ENCODE measurements around the gene SDK2.

The SDK2 gene

DNA sequence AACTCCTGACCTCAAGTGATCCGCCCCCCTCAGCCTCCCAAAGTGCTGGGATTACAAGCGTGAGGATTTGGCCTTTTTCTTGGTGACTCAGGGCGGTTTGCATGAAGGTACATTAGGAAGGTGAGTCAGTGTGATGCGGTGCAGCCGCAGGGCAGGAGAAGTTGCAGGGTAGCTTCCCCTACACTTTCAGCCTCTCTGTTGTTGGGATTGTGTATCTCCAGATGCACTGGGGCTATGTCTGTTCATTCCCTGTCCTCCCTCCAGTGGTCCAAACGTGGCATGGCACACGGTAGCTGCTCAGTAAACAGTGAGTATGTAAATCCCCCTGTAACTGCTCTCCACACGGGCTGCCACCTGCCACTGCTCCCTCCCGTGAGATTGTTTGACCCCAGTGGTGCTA lies 223.3 kb downstream of the SDK2 start:
- no peak for DNase-seq (ENCODE audit: low read depth)

DNA sequence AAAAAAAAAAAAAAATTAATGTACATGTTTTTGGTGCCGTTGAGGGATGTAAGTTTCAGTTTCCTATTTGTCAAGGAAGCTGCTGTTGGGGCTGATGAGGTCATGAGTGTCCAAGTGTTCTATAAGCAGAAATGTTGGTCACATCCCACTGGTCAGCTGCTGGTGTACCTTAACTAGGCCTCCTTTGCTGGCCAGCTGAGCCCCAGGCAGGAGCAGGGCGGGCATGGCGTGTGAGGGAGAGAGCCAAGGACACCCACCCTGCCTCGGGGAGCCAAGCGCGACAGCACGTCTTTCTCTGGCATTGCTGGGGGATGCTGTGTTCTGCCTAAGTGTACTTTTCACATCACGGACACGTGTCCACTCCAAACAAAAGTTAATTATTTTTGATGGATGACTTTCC lies 224.4 kb downstream of the SDK2 start:
- no peak for DNase-seq (ENCODE audit: low read depth)

DNA sequence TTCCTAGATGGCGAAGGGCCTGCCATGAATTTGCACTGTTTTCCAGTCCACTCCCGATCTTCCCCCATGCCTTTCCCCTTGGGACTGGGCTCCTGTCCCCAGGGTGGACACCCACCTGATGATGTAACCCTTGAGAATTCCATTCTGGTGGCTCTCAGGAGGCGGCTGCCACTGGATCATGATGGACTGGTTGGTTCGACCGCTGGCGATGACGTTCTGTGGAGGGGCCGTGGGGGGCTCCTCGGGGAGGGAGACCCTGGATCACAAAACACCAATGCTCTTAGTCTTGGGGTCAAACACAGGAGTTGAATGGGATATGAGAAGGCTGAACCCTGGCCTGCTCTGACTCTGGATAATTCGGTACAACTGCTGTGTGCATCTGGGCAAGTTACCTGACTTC lies 225.2 kb downstream of the SDK2 start:
- DNase-seq (ENCODE audit: low read depth): no peak

DNA sequence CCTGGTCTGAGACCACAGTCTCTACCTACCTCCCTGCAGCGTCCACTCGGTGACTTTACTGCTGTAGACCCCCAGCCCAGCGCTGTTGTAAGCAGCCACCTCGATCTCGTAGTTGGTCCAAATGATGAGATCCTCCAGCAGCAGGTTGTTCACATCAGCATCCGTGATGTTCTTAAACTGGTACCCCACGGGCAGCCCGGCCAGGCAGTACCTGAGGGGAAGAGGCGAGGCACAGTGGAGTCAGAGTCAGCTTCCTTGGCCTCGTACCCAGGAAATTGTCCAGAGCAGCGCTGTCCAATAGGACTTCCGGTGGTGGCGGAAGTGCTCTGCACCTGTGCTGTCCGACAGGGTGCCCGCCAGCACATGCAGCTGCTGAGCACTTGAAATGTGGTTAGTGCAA lies 228.5 kb downstream of the SDK2 start:
- no peak for DNase-seq (ENCODE audit: low read depth)

DNA sequence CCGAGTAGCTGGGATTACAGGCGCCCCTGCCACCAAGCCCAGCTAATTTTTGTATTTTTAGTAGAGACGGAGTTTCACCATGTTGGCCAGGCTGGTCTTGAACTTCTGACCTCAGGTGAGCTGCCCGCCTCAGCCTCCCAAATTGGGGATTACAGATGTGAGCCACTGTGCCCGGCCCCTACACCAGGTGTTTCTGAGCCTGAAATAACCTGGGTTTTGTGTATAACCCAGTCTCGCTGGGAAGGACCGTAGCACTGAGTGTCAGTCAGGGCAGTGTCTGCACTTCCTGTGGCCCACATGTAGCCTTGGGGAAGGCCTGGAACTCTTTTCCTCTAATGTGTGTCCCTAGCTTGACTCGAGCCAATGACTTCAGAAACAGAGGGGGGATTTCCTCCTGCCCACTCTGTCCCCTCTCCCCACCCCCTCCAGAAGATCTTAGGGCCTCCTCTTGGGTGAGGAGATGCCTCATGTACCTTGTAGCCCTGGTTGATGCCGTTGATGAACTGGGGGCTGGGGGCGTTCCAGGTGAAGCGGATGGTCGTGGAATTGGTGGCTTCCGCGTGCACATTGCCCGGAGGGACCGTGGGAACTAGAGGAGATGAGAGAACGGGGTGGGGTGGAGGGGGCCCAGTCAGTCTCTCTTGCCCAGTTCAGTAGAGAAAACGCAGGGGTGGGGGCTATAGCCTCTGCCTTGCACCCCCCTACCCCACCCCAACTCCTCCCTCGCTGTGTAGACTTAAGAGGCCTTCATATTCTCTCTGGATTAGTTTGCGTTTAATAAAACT lies 229.9 kb downstream of the SDK2 start:
- DNase-seq (ENCODE audit: low read depth): no peak

DNA sequence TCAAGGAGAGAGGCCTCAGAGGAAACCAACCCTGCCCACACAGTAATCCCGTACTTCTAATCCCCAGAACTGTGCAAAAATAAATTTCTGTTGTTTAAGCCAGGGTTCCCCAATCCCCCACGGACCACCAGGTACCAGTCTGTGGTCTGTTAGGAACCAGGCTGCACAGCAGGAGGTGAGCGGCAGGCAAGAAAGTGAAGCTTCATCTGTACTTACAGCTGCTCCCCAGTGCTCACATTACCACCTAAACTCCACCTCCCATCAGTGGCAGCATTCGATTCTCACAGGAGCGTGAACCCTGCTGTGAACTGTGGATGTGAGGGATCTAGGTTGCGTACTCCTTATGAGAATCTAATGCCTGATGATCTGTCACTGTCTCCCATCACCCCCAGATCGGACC lies 231.3 kb downstream of the SDK2 start:
- no peak for DNase-seq (ENCODE audit: low read depth)

DNA sequence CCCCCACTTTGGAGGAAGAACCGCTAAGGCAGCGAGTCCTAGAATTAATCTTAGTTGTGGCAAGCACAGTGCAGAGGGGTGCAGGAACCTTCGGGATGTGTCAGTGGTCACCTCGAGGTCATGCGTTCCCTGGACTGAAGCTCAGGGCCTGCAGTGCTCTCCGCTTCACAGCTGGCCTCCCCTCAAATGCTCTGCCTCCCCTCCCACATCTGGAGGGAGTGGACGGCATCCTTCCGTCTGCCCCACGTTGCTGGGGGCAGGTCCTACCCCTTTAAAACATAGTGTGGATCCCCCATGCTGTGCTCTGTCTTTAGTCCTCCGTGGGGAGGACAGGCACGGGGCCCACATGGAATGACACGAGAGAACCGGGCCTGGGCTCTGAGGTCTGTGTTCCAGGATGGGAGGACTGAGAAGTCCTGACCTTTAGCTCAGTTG lies 232.9 kb downstream of the SDK2 start:
- no peak for DNase-seq (ENCODE audit: low read depth)

DNA sequence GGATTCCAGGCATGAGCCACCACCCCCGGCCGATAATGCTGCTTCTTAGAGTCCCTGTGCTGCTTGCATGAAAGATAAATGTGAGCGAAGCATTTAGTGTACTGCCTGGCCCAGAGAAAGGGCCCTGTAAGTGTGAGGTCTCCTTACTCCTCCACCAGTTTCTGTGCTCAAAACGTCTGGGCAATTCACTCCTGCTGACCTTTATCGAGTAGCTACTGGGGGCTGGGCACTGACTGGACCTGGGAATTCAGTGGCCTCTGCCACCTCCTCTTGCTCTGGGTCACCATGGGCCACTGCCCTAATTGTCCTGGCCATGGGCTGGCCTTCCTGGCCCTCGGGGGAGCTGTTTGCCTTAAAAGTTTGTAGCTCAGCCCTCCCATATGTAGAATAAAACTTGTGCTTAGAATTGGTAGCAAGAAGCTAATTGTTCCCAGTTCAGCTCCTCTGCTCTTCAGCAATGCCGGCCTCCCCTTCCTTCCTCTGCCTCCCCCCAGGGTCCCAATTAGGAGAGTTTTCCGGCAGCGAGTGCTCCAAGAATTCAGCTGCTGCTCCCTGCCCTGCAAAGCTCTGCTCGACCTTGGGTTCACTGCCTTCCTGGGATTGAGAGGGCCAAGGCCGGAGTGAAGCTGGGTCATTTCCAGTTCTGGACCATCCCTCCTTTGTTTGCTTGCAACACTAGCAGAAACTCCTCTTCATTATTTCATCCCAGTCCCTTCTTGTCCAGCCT lies 233.5 kb downstream of the SDK2 start:
- no peak for DNase-seq (ENCODE audit: low read depth)

DNA sequence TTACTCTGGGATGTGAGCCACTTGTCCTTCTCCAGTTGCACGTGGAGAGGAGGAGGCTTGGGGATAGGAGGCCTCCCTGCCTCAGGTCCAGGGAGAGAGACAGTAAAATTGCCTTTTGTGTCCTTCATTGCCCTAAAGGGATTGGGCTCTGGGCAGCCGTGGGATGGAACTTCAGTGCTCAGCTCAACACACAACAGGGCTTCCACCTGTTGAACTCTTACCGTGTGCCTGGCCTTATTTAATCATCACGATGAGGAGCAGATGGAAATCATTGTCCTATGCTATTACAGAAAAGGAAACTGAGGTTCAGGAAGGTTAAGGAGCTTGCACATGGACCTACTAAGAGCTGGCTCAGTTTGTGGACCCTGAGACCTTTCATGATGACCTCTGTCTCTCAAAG lies 240.0 kb downstream of the SDK2 start:
- no peak for DNase-seq (ENCODE audit: low read depth)

DNA sequence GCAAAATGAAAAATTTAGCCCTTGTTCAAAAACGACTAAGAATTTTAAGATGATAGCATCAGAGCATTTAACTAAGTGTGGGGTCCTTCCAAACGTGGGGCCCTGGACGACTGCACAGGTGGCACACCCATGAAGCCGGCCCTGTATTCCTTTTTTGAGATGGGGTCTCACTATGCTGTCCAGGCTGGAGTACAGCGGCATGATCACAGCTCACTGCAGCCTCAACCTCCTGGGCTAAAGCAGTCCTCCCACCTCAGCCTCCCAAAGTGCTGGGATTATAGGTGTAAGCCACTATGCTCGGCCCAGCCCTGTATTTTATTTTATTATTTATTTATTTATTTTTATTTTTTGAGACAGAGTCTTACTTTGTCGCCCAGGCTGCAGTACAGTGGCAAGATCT lies 241.8 kb downstream of the SDK2 start:
- no peak for DNase-seq (ENCODE audit: low read depth)

DNA sequence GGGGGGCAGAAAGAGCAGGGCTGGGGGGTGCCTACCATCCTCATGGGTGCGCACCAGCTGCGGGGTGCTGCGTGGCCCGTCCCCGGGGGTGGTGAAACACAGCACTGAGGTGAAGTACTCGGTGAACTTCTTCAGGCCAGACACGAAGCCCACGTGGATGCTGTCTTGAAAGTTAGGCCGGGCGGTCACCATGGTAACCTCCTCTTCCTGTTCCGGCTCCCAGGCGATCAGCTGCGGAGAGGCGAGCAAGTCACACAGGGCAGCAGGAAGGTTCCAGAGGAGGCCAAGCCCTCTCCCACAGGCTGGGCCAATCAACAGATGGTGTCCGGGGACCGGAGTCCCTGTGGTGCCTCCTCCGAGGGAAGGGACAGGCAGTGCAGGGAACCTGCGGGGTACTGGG lies 242.3 kb downstream of the SDK2 start:
- no peak for DNase-seq (ENCODE audit: low read depth)

DNA sequence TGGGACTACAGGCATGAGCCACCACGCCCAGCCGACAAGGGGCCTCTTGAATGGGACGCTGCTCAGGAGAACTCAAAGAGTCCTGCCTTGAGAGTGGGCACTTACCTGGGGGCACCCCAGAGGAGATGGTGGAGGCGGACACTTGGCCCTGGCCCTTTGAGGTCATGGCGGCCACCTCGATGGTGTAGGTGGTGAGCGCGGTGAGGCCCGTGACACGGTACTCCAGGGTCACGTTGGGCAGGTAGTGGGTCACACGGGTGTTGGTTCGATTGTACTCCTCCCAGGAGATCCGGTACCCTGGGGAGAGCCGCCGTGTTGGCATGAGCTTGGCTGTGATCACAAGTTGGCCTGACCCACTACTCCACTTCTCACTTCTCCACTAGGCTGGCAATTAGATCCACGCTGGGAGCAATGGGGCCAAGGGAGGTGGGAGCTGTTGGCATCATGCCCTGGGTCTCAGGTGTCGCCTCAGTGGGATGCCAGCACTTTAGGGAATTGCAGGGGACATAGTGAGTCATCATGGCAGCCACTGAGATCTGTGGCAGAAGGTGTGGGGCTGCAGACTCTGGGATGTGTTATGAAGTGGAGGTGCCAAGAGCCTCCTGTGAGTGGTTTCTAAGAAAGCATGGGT lies 243.2 kb downstream of the SDK2 start:
- no peak for DNase-seq (ENCODE audit: low read depth)

DNA sequence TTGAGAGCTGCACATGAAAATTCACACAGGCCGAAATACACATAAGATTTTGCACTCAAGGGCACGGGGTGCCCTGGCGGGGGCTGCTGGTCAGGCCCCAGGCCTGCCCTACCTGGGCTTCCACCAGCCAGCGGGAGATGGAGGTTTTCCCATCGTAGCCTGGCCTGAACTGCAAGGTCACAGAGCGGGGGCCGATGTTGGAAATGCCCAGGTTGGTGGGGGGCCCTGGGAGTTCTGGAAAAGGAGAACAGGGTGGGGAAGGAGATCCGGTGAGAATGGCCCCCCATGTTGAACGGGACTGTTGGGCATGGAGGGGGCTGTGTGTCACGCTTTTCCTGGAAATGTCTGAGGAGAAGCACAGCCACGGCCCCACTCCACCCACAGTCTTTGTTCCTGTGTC lies 245.2 kb downstream of the SDK2 start:
- no peak for DNase-seq (ENCODE audit: low read depth)

DNA sequence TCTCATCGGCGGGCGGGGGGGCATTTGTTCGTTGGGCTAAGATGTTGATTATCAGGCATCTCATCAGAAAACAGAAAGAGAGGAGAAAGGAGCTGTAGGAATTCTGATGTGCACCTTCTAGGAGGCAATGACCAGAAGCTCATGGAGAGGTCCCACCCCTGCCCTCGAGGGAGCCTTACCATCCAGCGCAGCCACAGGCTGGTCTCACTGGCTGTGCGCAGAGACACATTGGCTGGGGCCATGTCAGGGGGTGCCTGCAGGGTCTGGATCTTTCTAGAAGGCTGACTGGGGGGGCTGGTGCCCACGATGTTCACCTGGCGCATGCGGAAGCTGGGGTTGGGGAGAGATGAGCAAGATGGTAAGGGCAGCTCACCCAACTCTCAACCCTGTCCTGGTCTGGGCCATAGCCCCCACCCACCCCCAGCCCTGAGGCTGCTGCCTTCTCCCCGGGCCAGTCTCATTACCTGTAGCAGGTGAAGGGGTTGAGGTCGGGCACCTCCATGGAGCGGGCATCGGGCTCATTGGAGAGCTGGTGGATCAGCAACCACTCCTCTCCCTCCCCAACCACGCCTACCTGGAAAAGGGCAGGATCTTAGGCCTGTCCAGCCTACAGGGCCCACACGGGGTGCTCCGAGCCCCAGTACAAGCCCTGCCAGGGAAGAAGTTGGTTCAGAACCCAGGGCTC lies 246.2 kb downstream of the SDK2 start:
- DNase-seq (ENCODE audit: low read depth): no peak

DNA sequence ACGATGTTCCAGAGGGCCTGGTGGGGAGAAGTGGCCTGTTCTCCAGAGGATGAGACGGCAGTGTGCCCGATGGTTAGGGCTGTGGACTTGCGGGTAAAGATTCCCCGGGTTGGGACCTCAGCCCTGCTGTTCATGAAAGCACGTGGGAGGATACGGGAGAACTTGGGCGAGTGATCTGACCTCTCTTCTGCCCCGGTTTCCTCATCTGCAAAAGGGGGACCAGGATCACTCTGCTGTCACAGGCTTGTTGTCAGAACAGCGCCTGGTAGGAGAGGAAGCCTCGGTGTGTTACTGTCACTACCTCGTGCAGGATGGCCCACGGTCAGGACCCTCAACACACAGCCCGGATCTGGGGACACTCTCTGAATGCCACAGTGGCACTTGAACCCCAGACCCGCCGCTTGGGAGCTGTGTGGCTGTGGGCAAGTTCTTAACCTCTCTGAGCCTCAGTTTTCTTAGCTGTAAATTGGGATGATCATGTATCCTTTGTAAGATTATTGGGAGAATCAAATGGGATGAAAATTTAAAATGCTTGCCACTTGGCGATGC lies 246.9 kb downstream of the SDK2 start:
- no peak for DNase-seq (ENCODE audit: low read depth)

DNA sequence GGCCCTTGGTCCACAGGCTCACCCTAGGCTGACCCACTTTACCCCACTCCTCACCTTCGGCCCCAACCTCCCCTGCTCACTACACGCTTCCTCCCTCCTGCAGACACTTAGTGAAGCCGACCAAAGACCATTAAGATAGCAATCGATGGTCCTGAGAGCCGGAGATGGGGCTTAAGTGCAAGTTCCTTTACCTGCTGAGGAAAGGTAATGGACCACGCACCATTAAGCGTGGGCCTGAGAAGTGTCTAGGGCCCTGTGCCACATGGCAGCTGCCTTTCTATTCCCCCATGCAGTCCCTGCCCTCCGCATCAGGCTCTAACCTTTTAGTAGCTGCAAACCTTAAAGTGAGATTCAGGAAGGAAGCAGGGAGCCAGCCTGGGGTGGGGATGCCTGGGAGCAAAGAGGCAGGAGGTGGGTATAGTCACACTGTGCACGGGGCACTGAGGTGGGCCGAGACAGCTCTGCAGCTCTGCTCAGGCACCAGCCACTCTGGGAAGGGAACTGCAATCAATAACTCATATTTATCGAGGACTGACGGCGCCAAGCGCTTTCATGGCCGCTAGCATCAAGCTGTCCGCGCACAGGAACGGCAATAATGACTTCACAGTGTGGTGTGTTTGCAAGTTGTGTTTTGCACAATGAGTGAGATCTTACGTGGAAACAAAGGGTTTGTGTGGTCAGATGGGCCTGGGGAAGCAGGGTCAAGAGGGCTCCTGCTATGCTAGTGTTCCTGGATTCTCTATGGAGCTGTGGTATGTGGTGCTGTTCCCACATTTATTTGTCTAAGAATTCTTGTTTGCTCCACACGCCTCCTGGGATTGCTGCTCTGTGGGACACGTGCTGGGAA lies 247.6 kb downstream of the SDK2 start:
- no peak for DNase-seq (ENCODE audit: low read depth)

DNA sequence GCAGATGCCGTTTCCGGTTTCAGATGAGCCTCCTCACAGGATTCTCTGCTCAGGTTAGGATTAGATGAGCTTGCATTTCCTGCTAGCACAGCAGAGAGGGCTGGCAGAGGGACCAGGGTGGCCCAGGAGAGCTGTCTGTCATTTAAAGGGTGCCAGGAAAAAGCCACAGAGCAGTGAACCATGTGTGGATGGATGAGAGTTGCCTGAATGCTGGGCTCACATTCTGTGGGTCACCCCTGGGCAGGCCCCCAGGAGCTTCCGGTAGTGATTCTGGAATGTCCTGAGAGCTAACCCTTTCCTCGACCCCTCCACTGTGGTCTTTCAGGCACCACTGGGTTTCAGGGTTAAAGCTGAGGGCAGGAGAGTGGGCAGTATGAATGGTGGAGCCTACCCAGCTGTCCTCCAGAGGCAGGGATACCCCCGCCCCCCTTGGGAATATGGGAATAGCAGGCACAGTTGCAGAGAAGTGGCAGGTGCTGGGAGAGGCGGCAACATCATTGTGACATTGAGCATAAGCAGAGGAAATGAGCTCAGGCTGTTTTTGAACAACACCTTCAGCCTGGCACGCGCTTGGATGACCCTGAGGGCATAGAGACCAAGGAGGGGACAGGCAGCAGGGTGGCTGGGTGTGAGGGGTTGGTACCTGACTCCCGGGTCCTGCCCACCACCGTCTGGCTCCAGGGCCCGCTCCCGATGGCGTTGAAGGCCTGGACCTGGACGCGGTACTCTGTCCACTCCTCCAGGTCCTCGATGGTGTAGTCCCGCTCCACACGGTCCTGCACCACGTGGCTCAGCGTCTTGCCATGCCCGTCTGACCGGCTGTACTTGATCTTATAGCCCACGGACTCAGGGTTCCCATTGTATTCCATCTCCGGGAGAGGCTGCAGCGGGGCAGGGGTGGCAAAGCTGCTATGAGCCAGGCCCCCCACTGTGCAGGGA lies 249.5 kb downstream of the SDK2 start:
- DNase-seq (ENCODE audit: low read depth): no peak

DNA sequence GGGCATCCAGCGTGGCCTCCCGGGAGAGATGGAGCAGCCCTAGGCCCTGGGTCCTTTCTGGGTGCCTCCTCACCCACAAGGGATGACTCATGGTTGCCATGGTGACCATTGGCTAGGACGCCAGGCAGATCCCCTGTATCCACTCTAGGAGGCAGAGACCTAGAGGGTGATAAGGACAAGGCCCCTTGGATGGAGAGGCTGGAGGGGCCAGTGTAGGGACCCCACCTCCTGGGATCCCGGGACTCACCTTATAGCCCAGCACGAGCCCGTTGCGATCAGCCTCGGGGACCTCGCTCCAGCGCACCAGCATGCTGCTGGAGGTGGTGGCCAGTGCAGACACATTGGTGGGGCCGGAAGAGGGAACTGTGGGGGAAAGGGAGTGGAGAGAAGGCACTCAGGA lies 250.3 kb downstream of the SDK2 start:
- no peak for DNase-seq (ENCODE audit: low read depth)

DNA sequence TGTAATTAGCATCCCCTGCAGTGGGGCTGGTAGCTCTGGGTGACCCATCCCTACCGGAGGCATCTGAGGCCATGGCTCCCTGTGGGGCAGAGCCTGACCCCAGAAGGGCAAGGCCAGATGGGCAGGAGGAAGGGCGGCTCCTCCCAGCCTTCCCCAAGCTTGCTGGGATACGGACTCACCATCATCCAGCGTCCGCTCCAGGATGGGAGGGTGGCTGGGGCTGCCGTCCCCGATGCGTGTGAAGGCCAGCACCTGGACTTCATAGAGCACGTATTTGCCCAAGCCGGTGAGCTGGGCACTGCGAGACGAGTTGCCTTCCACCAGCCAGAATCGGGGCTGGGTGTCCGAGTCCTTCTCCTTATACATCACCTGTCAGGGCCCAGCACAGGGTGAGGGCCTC lies 250.9 kb downstream of the SDK2 start:
- no peak for DNase-seq (ENCODE audit: low read depth)
